LNCAP (cell line): ENCODE data around the gene SLC9A9.

Source experiments
- TF ChIP-seq, protein P1 (sequence below): fragments of 450-650 bp; IDR thresholded peaks from 2 replicates; pipeline ENCODE4 v1.5.1; 2017; ENCODE audit warnings: mild to moderate bottlenecking

The SLC9A9 gene

GRCh38 chr3:143413372-143413771 is 434.9 kb downstream of the SLC9A9 start:
- TF ChIP-seq, protein P1, sequence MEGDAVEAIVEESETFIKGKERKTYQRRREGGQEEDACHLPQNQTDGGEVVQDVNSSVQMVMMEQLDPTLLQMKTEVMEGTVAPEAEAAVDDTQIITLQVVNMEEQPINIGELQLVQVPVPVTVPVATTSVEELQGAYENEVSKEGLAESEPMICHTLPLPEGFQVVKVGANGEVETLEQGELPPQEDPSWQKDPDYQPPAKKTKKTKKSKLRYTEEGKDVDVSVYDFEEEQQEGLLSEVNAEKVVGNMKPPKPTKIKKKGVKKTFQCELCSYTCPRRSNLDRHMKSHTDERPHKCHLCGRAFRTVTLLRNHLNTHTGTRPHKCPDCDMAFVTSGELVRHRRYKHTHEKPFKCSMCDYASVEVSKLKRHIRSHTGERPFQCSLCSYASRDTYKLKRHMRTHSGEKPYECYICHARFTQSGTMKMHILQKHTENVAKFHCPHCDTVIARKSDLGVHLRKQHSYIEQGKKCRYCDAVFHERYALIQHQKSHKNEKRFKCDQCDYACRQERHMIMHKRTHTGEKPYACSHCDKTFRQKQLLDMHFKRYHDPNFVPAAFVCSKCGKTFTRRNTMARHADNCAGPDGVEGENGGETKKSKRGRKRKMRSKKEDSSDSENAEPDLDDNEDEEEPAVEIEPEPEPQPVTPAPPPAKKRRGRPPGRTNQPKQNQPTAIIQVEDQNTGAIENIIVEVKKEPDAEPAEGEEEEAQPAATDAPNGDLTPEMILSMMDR = no peak

DNA sequence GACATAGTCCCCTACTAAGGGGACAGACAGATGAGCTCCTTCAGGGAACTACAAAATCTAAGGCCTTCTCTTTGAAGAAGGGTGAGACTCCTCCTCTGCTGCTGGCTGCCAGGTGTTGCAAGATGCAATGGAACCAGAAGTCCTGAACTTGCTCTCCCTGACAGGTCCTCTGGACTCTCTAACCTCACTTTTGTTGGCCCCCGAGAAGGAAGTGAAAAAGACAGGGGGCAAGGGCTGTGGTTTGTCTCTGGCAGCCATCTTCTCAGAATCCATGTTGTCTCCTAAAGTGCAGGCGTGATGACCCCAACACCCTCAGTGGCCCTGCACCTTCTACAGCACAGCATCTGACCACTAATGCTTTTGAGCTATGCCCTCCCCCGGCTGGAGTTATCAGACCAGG is 436.2 kb downstream of the SLC9A9 start:
- TF ChIP-seq, protein P1 = no peak

DNA sequence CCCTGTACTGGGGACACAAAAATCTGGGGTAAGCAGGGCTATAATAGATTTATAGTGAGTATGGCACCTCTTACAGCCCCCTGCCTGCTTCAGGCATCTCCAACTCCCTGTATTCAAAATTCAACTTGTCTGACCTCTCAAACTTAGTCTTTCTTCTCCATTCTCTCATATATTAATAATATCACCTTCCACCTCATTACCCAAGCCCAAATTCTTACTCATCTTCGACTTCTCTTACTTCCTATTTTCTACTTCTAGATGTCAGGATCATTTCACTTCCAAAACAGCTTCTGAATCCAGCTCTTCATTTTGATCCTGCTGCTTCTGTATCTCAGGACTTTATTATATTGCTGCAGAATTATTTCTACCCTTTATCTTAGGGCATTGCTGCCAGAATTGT is 438.0 kb downstream of the SLC9A9 start:
- TF ChIP-seq, protein P1 = no peak

DNA sequence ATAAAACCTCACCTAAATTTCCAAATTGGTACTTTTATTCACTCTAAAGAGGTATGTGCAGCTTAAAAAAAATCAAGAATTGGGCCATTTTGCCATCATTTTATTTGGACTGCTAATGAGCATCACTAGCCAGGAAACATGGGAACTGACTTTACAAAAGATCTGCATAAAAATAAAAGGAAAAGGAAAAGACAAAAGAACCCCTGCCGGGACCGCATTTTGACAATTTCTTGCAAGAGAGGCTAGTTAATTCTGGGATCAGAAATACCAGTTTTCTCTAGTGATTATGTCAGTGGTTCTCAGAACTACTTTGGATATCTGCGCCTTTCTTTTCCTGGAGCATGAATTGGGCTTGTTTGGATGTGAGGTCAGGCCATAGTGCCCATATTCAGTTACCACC is 439.5 kb downstream of the SLC9A9 start:
- TF ChIP-seq, protein P1 = no peak

- TF ChIP-seq, protein P1 = no peak
These were observed 445.7 kb downstream of the SLC9A9 start for GRCh38 chr3:143402602-143403001.

- TF ChIP-seq, protein P1 = no peak
These were observed 451.5 kb downstream of the SLC9A9 start for GRCh38 chr3:143396790-143397189.

GRCh38 chr3:143389388-143389787 is 458.9 kb downstream of the SLC9A9 start:
- TF ChIP-seq, protein P1 = no peak

DNA sequence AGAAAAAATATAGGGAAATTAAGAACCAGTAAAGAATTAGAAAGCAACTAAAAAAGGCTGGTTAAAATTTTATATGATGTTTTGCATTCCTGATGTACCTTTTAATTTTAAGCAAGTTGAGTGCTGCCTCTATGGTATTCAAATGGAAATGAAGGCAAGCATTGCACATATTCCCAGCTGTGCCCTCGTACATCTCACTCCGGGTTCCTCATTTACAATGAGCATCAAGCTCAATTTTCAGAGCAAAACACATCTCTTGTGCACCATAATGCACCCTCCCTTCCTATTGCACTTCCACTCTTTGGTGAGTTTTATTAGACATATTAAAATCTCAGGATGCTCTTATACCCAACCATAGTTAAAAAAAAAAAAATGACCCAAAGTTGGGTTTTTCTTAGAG is 460.8 kb downstream of the SLC9A9 start:
- TF ChIP-seq, protein P1 = no peak
